ENCODE results near the gene PCLO.

- no peak for TF ChIP-seq POLR2AphosphoS5 (IDR thresholded peaks at IDR 0.05; ENCODE audit: insufficient read depth in 1 of 2, low read depth in 1 of 2)
- no peak for TF ChIP-seq CTCF (IDR thresholded peaks at IDR 0.05)
These were observed 296.8 kb downstream of the PCLO start for GRCh38 chr7:82865856-82866255.

Data from vagina (tissue), 2 donors.